Endothelial cell of umbilical vein (primary cell): ENCODE measurements around the gene TTC27.

Experiments
- CTCF ChIP-seq, 2 donors: IDR thresholded peaks; 1 replicate in 1 of 2; 2 replicates in 1 of 2; pipeline ENCODE4 v1.5.1; 2011; ENCODE audit warnings: low read length in 2 of 2, mild to moderate bottlenecking in 2 of 2, moderate library complexity in 2 of 2, control low read depth in 1 of 2, inconsistent platforms in 1 of 2, low read depth in 1 of 2; ENCODE audit not compliant: insufficient read depth in 1 of 2; ENCODE audit errors: extremely low read depth in 1 of 2
- EZH2 ChIP-seq: IDR thresholded peaks from 2 replicates; pipeline ENCODE4 v1.6.1; 2012; ENCODE audit warnings: borderline replicate concordance, low read depth, mild to moderate bottlenecking, moderate library complexity, low read length, inconsistent platforms; ENCODE audit not compliant: severe bottlenecking

DNA sequence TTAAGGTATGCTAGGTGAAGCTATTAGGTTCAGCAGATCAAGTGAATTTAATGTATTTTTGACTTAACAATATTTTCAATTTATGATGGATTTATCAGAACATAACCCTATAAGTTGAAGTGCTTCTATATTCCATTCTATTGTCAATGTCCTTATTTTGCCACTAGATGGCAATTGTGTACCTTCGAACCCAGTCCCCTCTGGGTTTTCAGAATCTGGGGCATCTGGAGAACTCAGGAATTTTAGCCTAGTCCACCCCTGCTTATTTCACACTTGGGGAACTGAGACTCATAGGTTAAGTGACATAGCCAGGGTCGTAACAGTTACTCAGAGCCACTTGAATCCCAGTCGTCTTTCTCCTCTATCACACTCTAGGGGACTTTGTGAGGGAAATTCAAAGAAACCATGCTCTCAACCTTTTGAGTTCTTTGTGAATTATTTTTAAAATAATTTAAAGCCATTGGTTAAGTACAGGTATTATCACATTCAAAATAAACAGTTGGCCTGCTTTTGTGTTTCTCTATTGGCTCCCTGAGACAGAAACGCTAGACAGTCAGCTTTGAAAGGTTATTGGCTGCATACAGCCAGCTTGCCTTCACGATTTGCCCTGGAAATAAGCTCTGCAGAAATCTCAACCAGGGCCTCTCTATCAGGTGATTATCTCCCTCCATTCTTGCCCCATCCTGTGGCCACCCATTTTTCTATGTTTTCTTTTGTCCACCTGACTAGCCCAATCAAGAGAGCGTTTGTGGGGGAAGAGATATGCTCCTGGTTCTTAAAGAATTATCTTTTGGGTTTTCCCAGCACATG lies 145.0 kb downstream of the TTC27 start:
- TF ChIP-seq CTCF (IDR thresholded peaks at IDR 0.05; ENCODE audit: extremely low read depth in 1 of 2, insufficient read depth in 1 of 2, low read depth in 1 of 2, low read length in 2 of 2) (peak; percentile 38 to 53), EZH2 (no peak)
